Astrocyte of the cerebellum (primary cell): ENCODE results near the gene SLC1A3.
"Not testable (repeated sequence)": the region's sequence is repeated elsewhere in the genome, so short reads cannot be mapped to it uniquely, and the experiment has no call there.

Experiments used
- DNase-seq: peaks from one replicate; pipeline ENCODE4 v3.0.0-alpha.2; 2011; ENCODE audit warnings: low read depth
- H3K4me3 ChIP-seq: 2 replicates; pipeline ENCODE4 v1.5.1; 2011; ENCODE audit warnings: mild to moderate bottlenecking, low read depth, low read length, moderate library complexity
- CTCF ChIP-seq: IDR thresholded peaks from 2 replicates; pipeline ENCODE4 v1.5.1; 2012; ENCODE audit warnings: low read length, low read depth, moderate library complexity, mild to moderate bottlenecking; ENCODE audit errors: missing control alignments
- in situ Hi-C: cut with HindIII; loops from 2 replicates; pipeline ENCODE4 v1.10.0; 2017; ENCODE audit warnings: low sequenced_read_pairs

The SLC1A3 gene

DNA sequence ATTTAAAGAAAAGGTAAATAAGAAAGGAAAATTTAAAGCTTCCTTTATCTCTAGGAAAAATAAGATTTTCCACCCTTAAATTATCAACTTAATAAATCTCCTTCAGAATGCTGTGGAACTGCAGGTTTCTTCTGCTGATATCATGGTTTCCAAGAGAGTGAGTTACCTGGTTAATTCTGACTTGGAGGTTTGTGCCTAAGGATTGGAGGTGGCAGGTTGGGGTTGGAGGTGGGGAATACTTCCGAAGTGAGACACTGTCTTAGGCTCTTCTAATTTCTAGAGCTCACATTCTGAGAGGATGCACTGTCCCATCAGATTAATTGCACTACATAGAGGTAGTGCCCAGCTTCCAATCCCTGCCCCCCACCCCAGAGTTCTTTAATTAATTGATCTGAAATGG is 31.1 kb downstream of the SLC1A3 start:
- in situ Hi-C loops: no loop called here
- no peak overlapping the region for H3K4me3 ChIP-seq
- no peak for TF ChIP-seq CTCF
- no peak for DNase-seq

GRCh38 chr5:36638056-36638455 is 31.6 kb downstream of the SLC1A3 start:
- TF ChIP-seq CTCF: no peak
- DNase-seq: no peak
- in situ Hi-C loops: no loop called here
- no peak overlapping the region for H3K4me3 ChIP-seq

DNA sequence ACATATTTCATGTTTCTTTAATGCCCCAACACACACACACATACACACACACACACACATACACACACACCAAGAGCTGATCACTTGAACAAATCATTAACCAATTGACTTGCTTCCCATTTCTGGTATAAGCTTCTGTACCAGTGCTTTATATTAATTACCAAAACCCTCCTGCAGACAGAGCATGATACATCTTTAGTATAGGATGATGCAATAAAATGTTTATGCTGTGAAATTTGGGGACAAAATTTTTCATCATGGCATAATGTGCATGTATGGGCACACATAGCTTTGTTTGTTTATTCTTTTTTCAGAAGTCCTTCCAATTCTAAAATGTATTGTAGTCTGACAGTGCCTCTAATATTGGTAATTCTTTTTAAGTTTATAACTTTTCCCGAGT is 34.5 kb downstream of the SLC1A3 start:
- in situ Hi-C loops: no loop called here
- H3K4me3 ChIP-seq: no peak overlapping the region
- no peak for TF ChIP-seq CTCF
- DNase-seq: no peak

DNA sequence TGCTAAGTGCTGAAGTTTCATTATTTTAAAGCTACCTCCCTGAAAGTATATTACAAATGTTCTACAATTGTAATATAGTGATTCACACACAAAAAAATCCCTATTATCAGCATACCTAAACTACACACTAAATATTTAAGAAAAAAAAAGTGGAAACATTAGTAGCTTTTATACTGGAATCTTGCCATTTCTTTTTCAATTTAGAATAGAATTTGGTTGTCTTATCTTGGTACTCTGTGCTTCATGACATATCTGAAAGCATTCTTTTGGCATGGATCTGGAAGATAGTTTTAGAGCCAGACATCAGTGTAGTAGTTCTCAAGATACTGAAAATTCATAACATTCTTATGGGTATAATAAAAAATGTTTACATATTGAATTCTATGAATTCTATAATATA is 35.0 kb downstream of the SLC1A3 start:
- TF ChIP-seq CTCF: no peak
- no peak overlapping the region for H3K4me3 ChIP-seq
- no peak for DNase-seq
- in situ Hi-C loops: no loop called here

- no peak overlapping the region for H3K4me3 ChIP-seq
- no peak for TF ChIP-seq CTCF
- DNase-seq: no peak
- in situ Hi-C loops: no loop called here
Observed at GRCh38 chr5:36642089-36642488, 35.7 kb downstream of the SLC1A3 start.

GRCh38 chr5:36643162-36643561 is 36.8 kb downstream of the SLC1A3 start:
- no peak for DNase-seq
- in situ Hi-C loops: no loop called here
- no peak for TF ChIP-seq CTCF
- no peak overlapping the region for H3K4me3 ChIP-seq

- H3K4me3 ChIP-seq, DNase-seq, in situ Hi-C loops: not testable (repeated sequence)
Observed at GRCh38 chr5:36643841-36644240, 37.4 kb downstream of the SLC1A3 start.
